Measurements from ENCODE around the gene CAV3. TPM values are rescaled to one million over a fixed set of nuclear protein-coding genes. Genes with fewer than 3 reads are reported as not detected.

The CAV3 gene
- total and polyA plus RNA-seq, 9 donors: 0.15 to 0.23 TPM; not detected in 7

- H3K27ac ChIP-seq: no peak overlapping the region
- no peak overlapping the region for H3K4me3 ChIP-seq
- no peaks in the 10 kb centered on the region for H3K9me3 ChIP-seq
- no peaks in the 10 kb centered on the region for H3K27me3 ChIP-seq
- 78 to 88% (median 87%) methylated on average over 19 of the region's 19 CpGs for WGBS, 3 donors
- H3K36me3 ChIP-seq: no peaks in the 10 kb centered on the region
- H3K4me1 ChIP-seq (ENCODE audit: insufficient read depth): no peaks in the 10 kb centered on the region
- intact Hi-C loops (cut with DNase I): no loop called here
- TF ChIP-seq POLR2A (IDR thresholded peaks at IDR 0.05) (no peak), EP300 (IDR thresholded peaks at IDR 0.05) (no peak), CTCF (IDR thresholded peaks at IDR 0.05) (no peak)
- DNase-seq: no peak
Observed at GRCh38 chr3:8734137-8734878, 706 bp downstream of the CAV3 start.

GRCh38 chr3:8734908-8735307 is 1.3 kb downstream of the CAV3 start:
- Histone ChIP-seq H3K4me3 (no peak overlapping the region), H3K36me3 (no peaks in the 10 kb centered on the region), H3K4me1 (ENCODE audit: insufficient read depth) (no peaks in the 10 kb centered on the region), H3K9me3 (no peaks in the 10 kb centered on the region), H3K27me3 (no peaks in the 10 kb centered on the region), H3K27ac (no peak overlapping the region)
- DNase-seq: no peak
- intact Hi-C loops (cut with DNase I): no loop called here
- 94 to 98% (median 97%) methylated on average over 1 of the region's 1 CpG for WGBS, 3 donors
- TF ChIP-seq EP300 (IDR thresholded peaks at IDR 0.05): no peak
- TF ChIP-seq POLR2A (IDR thresholded peaks at IDR 0.05): no peak
- no peak for TF ChIP-seq CTCF (IDR thresholded peaks at IDR 0.05)

- Histone ChIP-seq H3K27ac (no peak overlapping the region), H3K27me3 (no peaks in the 10 kb centered on the region), H3K4me1 (ENCODE audit: insufficient read depth) (peaks cover 2% of the 10 kb centered on the region), H3K36me3 (no peaks in the 10 kb centered on the region), H3K4me3 (no peak overlapping the region), H3K9me3 (no peaks in the 10 kb centered on the region)
- DNase-seq: no peak
- intact Hi-C loops (cut with DNase I): no loop called here
- 91 to 96% (median 92%) methylated on average over 11 of the region's 11 CpGs for WGBS, 3 donors
- TF ChIP-seq EP300 (IDR thresholded peaks at IDR 0.05) (no peak), POLR2A (IDR thresholded peaks at IDR 0.05) (no peak), CTCF (IDR thresholded peaks at IDR 0.05) (no peak)
Observed at GRCh38 chr3:8736436-8736835, 2.8 kb downstream of the CAV3 start.

DNA sequence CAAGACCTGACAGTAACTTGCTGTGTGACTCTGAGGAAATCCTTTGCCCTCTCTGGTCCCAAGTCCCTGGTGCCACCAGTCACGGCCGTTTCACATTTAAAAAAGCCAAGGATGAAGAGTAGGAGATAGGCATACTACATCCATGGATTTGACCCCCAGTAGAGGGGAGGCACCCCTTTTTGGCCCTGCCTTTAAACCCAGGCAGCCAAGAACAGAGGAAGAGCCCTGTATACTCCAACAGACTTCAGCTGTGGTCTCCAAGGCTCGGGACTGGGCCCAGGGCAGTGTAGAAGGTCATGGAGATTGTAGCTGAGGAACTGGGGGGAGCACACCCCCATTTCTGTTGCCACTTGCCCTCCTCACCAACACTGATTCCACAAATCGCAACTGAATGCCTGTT is 3.7 kb downstream of the CAV3 start:
- WGBS, 3 donors: 86 to 95% (median 90%) methylated on average over 4 of the region's 4 CpGs
- no peak overlapping the region for H3K4me3 ChIP-seq
- intact Hi-C loops (cut with DNase I): no loop called here
- TF ChIP-seq CTCF (IDR thresholded peaks at IDR 0.05) (no peak), POLR2A (IDR thresholded peaks at IDR 0.05) (no peak), EP300 (IDR thresholded peaks at IDR 0.05) (no peak)
- no peaks in the 10 kb centered on the region for H3K36me3 ChIP-seq
- no peak for DNase-seq
- H3K4me1 ChIP-seq (ENCODE audit: insufficient read depth): peaks cover 7% of the 10 kb centered on the region
- no peaks in the 10 kb centered on the region for H3K27me3 ChIP-seq
- H3K9me3 ChIP-seq: no peaks in the 10 kb centered on the region
- H3K27ac ChIP-seq: no peak overlapping the region

Data from ovary (tissue), 9 donors.